HG03378 (cell line): ENCODE data around the gene SLC1A3.

ENCODE experiments used
- ATAC-seq: cut with Tn5 transposase; IDR thresholded peaks from one replicate; pipeline ENCODE4 v1.9.1; 2021; ENCODE audit warnings: mild to moderate bottlenecking, moderate library complexity; ENCODE audit not compliant: unreplicated experiment

SLC1A3 gene

GRCh38 chr5:36682499-36682898 lies 76.1 kb downstream of the SLC1A3 start:
- peak; percentile 39 for ATAC-seq

- ATAC-seq: no peak
Observed at GRCh38 chr5:36683821-36684434, 77.5 kb downstream of the SLC1A3 start.

- ATAC-seq: peak; percentile 38
Observed at GRCh38 chr5:36685631-36686288, 79.4 kb downstream of the SLC1A3 start.

GRCh38 chr5:36686881-36687280 lies 80.5 kb downstream of the SLC1A3 start:
- ATAC-seq: no peak

- no peak for ATAC-seq
Observed at GRCh38 chr5:36688722-36689121, 82.3 kb downstream of the SLC1A3 start.

GRCh38 chr5:36689225-36689624 lies 82.8 kb downstream of the SLC1A3 start:
- no peak for ATAC-seq

GRCh38 chr5:36690041-36690961 lies 83.9 kb downstream of the SLC1A3 start:
- ATAC-seq: peak; percentile 71

GRCh38 chr5:36691226-36691625 lies 84.8 kb downstream of the SLC1A3 start:
- no peak for ATAC-seq

GRCh38 chr5:36691696-36692371 lies 85.4 kb downstream of the SLC1A3 start:
- ATAC-seq: no peak

GRCh38 chr5:36692791-36693763 lies 86.7 kb downstream of the SLC1A3 start:
- ATAC-seq: peak; percentile 62

GRCh38 chr5:36694351-36694750 lies 87.9 kb downstream of the SLC1A3 start:
- ATAC-seq: no peak

GRCh38 chr5:36696059-36696673 lies 89.8 kb downstream of the SLC1A3 start:
- ATAC-seq: peak; percentile 57

GRCh38 chr5:36698031-36698430 lies 91.6 kb downstream of the SLC1A3 start:
- no peak for ATAC-seq

- peak; percentile 95 for ATAC-seq
Observed at GRCh38 chr5:36701085-36701698, 94.8 kb downstream of the SLC1A3 start.

GRCh38 chr5:36703245-36703860 lies 96.9 kb downstream of the SLC1A3 start:
- ATAC-seq: no peak

- no peak for ATAC-seq
Observed at GRCh38 chr5:36704131-36704530, 97.7 kb downstream of the SLC1A3 start.

- no peak for ATAC-seq
Observed at GRCh38 chr5:36705055-36705454, 98.6 kb downstream of the SLC1A3 start.

- ATAC-seq: no peak
Observed at GRCh38 chr5:36706662-36707061, 100.3 kb downstream of the SLC1A3 start.

GRCh38 chr5:36708996-36709395 lies 102.6 kb downstream of the SLC1A3 start:
- no peak for ATAC-seq
